Colonic mucosa (tissue), 4 donors: Measurements from ENCODE around the gene NTM. TPM values are rescaled to one million over a fixed set of nuclear protein-coding genes. Genes with fewer than 3 reads are reported as not detected.

Experiments used
- DNase-seq: peaks from one replicate; pipeline ENCODE4 v3.0.0-alpha.2; 2020
- H3K27ac ChIP-seq: fragments of 200-600 bp; one replicate; pipeline ENCODE4 v1.8.0; 2021
- H3K27me3 ChIP-seq: fragments of 200-600 bp; one replicate; pipeline ENCODE4 v1.8.0; 2021
- H3K36me3 ChIP-seq: fragments of 200-600 bp; one replicate; pipeline ENCODE4 v1.8.0; 2021
- H3K4me1 ChIP-seq: fragments of 200-600 bp; one replicate; pipeline ENCODE4 v1.8.0; 2021; ENCODE audit warnings: mild to moderate bottlenecking
- H3K4me3 ChIP-seq: fragments of 200-600 bp; one replicate; pipeline ENCODE4 v1.8.0; 2021
- H3K9ac ChIP-seq, 2 donors: one replicate each; pipeline ENCODE4 v1.7.0; 2013; ENCODE audit warnings: control low read depth in 2 of 2, low read depth in 2 of 2, low read length in 2 of 2
- H3K9me3 ChIP-seq: fragments of 200-600 bp; one replicate; pipeline ENCODE4 v1.8.0; 2021
- CTCF ChIP-seq: fragments of 200-600 bp; IDR thresholded peaks from one replicate; pipeline ENCODE4 v1.8.0; 2022; ENCODE audit warnings: antibody characterized with exemption, mild to moderate bottlenecking
- intact Hi-C: fragments of 100-400 bp; cut with DNase I; formaldehyde crosslinking; loops from one replicate; pipeline ENCODE4 v1.14.1; 2022
- total RNA-seq, 2 donors: library from RNA; stranded (reverse); fragmentation: NEBNext Ultra II Directional in 1 of 2; extraction: Animal tissue kit (Norgen Biotek cat#: 25700) in 1 of 2; gene quantifications; one replicate each; pipeline ENCODE4 v1.2.1, GENCODE V29; 2021
- donor health status: healthy.
- donor health status: DM: no; HTN: no; CAD: no.
- donor health status: DM: no; HTN: no; CAD: no.

The NTM gene
- total RNA-seq, 2 donors from 2014 or later: 1.6 to 2.8 TPM

- no peak for DNase-seq
- no peaks in the 10 kb centered on the region for H3K36me3 ChIP-seq
Measured at GRCh38 chr11:131640320-131640719, 269.9 kb downstream of the NTM start.

GRCh38 chr11:131642756-131643531, 272.5 kb downstream of the NTM start:
- Histone ChIP-seq H3K36me3 (no peaks in the 10 kb centered on the region), H3K9ac (no peak overlapping the region), H3K27ac (no peak overlapping the region), H3K4me1 (no peaks in the 10 kb centered on the region), H3K9me3 (no peaks in the 10 kb centered on the region), H3K4me3 (no peak overlapping the region), H3K27me3 (no peaks in the 10 kb centered on the region)
- no peak for DNase-seq
- no peak for TF ChIP-seq CTCF
- intact Hi-C loops: no loop called here

More at GRCh38 chr11:131640320-131640719, 269.9 kb downstream of the NTM start:
- no peak overlapping the region for H3K4me3 ChIP-seq
- H3K9ac ChIP-seq: no peak overlapping the region
- no peaks in the 10 kb centered on the region for H3K4me1 ChIP-seq
- no peak overlapping the region for H3K27ac ChIP-seq
- intact Hi-C loops: no loop called here
- H3K9me3 ChIP-seq: no peaks in the 10 kb centered on the region
- H3K27me3 ChIP-seq: no peaks in the 10 kb centered on the region
- no peak for TF ChIP-seq CTCF

GRCh38 chr11:131644204-131644795, 273.9 kb downstream of the NTM start:
- H3K4me1 ChIP-seq: no peaks in the 10 kb centered on the region
- H3K9me3 ChIP-seq: no peaks in the 10 kb centered on the region
- no peak for TF ChIP-seq CTCF
- no peak overlapping the region for H3K9ac ChIP-seq
- H3K27ac ChIP-seq: no peak overlapping the region
- intact Hi-C loops: no loop called here
- no peaks in the 10 kb centered on the region for H3K36me3 ChIP-seq
- no peak overlapping the region for H3K4me3 ChIP-seq
- no peak for DNase-seq
- no peaks in the 10 kb centered on the region for H3K27me3 ChIP-seq

- Histone ChIP-seq H3K27ac (no peak overlapping the region), H3K36me3 (no peaks in the 10 kb centered on the region), H3K4me1 (no peaks in the 10 kb centered on the region), H3K9me3 (no peaks in the 10 kb centered on the region), H3K27me3 (no peaks in the 10 kb centered on the region), H3K9ac (no peak overlapping the region), H3K4me3 (no peak overlapping the region)
- no peak for DNase-seq
- no peak for TF ChIP-seq CTCF
- intact Hi-C loops: no loop called here
Measured at GRCh38 chr11:131645237-131645636, 274.8 kb downstream of the NTM start.

GRCh38 chr11:131649856-131650255, 279.4 kb downstream of the NTM start:
- Histone ChIP-seq H3K9ac (no peak overlapping the region), H3K4me1 (no peaks in the 10 kb centered on the region), H3K27me3 (no peaks in the 10 kb centered on the region), H3K9me3 (no peaks in the 10 kb centered on the region), H3K36me3 (no peaks in the 10 kb centered on the region), H3K4me3 (no peak overlapping the region), H3K27ac (no peak overlapping the region)
- intact Hi-C loops: no loop called here
- TF ChIP-seq CTCF: no peak
- no peak for DNase-seq
